Heart left ventricle (tissue), 13 donors: ENCODE data around the gene MYCN.
"Not testable (repeated sequence)": the region's sequence is repeated elsewhere in the genome, so short reads cannot be mapped to it uniquely, and the experiment has no call there.

Source experiments
- CTCF ChIP-seq, 12 donors: fragments of 200-600 bp; sonication (generic) in 4 of 12; IDR thresholded peaks; one replicate each; pipeline versions ENCODE4 v1.5.0 to v1.8.0; 2018 to 2022; ENCODE audit warnings: antibody characterized with exemption in 12 of 12, mild to moderate bottlenecking in 5 of 12
- POLR2A ChIP-seq, 2 donors: fragments of 450-650 bp; IDR thresholded peaks; one replicate each; pipeline ENCODE4 v1.6.1; 2017; ENCODE audit warnings: antibody characterized with exemption in 2 of 2, mild to moderate bottlenecking in 2 of 2, moderate library complexity in 2 of 2
- donor health status: ischemic (EF 13 %, LVEDD 7.1; RV severe dilation, severe dysfunction).
- donor health status: DM: no; HTN: yes; CAD: no.
- donor health status: DM: no; HTN: no; CAD: no.
- donor health status: ischemic (EF 25% LVEDD 6.9; RV normal size, moderate dysfunction).
- donor health status: ischemic (EF 25% LVEDD 5.7; RV mildly dilated, moderate dysfunction).
- donor health status: ischemic (EF 35%, LVEDD 5.7; RV mildly dilated, moderate dysfunction).
- donor health status: nonischemic (EF 11% LVEDD 7.7; RV severe dilation, severe dysfunction).
- donor health status: DM: yes; HTN: yes; CAD: no.
- donor health status: PGD.
- donor health status: ischemic (EF 29% LVEDD 5.4; RV normal size, mild dysfunction).
- donor health status: nonischemic (EF 23%, LVEDD 6.1; RV moderate dilation, normal function).

- TF ChIP-seq CTCF, POLR2A (IDR thresholded peaks at IDR 0.05): not testable (repeated sequence)
Measured at GRCh38 chr2:15929008-15929407, 11.3 kb upstream of the MYCN start.
